Activated CD8-positive, alpha-beta T cell treated with anti-CD3 and anti-CD28 coated beads for 36 hours (primary cell): ENCODE data around the gene SLC26A1. TPM values are rescaled to one million over a fixed set of nuclear protein-coding genes. Genes with fewer than 3 reads are reported as not detected.

ENCODE experiments used
- ATAC-seq: fragments of 200-7000 bp; cut with Tn5 transposase; one replicate; pipeline ENCODE4 v1.10.0; 2021; ENCODE audit warnings: mild to moderate bottlenecking, moderate library complexity
- CTCF ChIA-PET: fragments of 350-600 bp; sonication (Branson Sonifier 250); formaldehyde crosslinking; loops from one replicate; lab custom pipeline; 2021; ENCODE audit warnings: antibody characterized with exemption; lab: Charles Lee
- POLR2A ChIA-PET: fragments of 350-600 bp; sonication (Branson Sonifier 250); formaldehyde crosslinking; loops from one replicate; lab custom pipeline; 2021; ENCODE audit warnings: antibody characterized with exemption; lab: Charles Lee
- DNase-seq: peaks from one replicate; pipeline ENCODE4 v3.0.0-alpha.2; 2020
- H3K27ac Mint-ChIP-seq: one replicate; pipeline ENCODE4 v1.8.0; 2021; ENCODE audit warnings: mild to moderate bottlenecking, mixed read lengths
- H3K27me3 Mint-ChIP-seq: one replicate; pipeline ENCODE4 v1.8.0; 2021; ENCODE audit warnings: mixed read lengths
- H3K36me3 Mint-ChIP-seq: one replicate; pipeline ENCODE4 v1.8.0; 2021; ENCODE audit warnings: low read depth, mixed read lengths
- H3K4me1 Mint-ChIP-seq: one replicate; pipeline ENCODE4 v1.8.0; 2021; ENCODE audit warnings: low read depth, mixed read lengths
- H3K4me3 Mint-ChIP-seq: one replicate; pipeline ENCODE4 v1.8.0; 2021; ENCODE audit warnings: mild to moderate bottlenecking, moderate library complexity, mixed read lengths
- H3K9me3 Mint-ChIP-seq: one replicate; pipeline ENCODE4 v1.8.0; 2021; ENCODE audit warnings: mixed read lengths
- intact Hi-C: fragments of 100-400 bp; cut with micrococcal nuclease; formaldehyde crosslinking; loops from one replicate; pipeline ENCODE4 v1.10.0; 2022
- total RNA-seq, 2 experiments: library from RNA; stranded (reverse); gene quantifications; one replicate each; pipeline ENCODE4 v1.2.3, GENCODE V29; 2021
- TF ChIP-seq, protein P1 (sequence below): fragments of 200-600 bp; IDR thresholded peaks from one replicate; pipeline ENCODE4 v1.8.0; 2022; ENCODE audit warnings: antibody characterized with exemption, mild to moderate bottlenecking

SLC26A1 gene
- total RNA-seq, 2 experiments from 2014 or later = 0.27 TPM; not detected in 1

DNA sequence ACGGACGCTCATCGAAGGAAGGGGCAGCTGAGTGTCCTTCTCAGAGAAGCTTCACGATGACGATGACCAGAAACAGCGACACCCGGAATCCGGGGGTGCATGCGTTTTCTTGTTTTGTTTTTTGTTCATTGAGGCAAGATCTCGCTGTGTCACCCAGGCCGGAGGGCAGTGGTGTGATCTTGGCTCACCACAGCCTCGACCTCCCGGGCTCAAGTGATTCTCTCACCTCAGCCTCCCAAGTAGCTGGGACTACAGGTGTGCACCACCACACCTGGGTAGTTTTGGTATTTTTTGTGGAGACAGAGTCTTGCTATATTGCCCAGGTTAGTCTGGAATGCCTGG, 39.7 kb downstream of the SLC26A1 start:
- Mint-ChIP-seq H3K27ac (no peak overlapping the region), H3K36me3 (peaks cover 3% of the 10 kb centered on the region), H3K4me3 (no peak overlapping the region), H3K9me3 (no peaks in the 10 kb centered on the region), H3K27me3 (no peaks in the 10 kb centered on the region), H3K4me1 (no peaks in the 10 kb centered on the region)
- intact Hi-C loops = no loop called here
- CTCF ChIA-PET = no interaction called here
- TF ChIP-seq, protein P1, sequence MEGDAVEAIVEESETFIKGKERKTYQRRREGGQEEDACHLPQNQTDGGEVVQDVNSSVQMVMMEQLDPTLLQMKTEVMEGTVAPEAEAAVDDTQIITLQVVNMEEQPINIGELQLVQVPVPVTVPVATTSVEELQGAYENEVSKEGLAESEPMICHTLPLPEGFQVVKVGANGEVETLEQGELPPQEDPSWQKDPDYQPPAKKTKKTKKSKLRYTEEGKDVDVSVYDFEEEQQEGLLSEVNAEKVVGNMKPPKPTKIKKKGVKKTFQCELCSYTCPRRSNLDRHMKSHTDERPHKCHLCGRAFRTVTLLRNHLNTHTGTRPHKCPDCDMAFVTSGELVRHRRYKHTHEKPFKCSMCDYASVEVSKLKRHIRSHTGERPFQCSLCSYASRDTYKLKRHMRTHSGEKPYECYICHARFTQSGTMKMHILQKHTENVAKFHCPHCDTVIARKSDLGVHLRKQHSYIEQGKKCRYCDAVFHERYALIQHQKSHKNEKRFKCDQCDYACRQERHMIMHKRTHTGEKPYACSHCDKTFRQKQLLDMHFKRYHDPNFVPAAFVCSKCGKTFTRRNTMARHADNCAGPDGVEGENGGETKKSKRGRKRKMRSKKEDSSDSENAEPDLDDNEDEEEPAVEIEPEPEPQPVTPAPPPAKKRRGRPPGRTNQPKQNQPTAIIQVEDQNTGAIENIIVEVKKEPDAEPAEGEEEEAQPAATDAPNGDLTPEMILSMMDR = no peak
- no peak for ATAC-seq
- POLR2A ChIA-PET = interaction anchor here (1.9 kb wide), 1 partner anchor 21 kb away, joined by 4 read pairs; the partner anchor contains the start of genes GAK and TMEM175
- no peak for DNase-seq

DNA sequence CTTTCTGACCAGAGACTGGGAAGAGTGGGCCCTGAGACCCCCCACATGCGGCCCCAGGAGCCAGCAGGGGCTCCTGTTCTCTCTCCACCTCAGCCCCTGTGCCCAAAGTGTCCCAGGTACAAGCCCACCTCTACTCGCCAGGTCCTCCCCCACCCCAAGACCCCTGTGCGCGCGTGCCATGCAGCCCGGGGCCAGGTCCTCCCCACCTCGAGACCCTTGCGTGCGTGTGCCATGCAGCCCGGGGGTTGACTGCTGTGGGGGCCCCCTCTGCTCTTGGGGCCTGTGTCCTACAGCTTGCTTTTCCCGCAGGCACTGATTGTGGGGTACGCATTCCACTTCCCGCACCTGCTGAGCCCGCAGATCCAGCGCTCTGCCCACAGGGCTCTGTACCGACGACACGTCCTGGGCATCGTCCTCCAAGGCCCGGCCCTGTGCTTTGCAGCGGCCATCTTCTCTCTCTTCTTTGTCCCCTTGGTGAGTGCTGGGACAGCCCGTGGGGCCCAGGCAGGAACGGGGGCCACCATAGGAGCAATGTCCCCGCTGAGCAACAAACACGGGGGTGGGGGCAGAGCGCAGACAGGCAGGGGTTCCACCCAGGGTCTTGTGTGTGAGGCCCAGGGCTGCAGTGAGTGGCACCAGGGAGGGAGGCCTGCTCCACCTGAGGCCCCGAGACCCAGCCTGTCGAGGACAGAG, 40.2 kb downstream of the SLC26A1 start:
- no peak for ATAC-seq
- CTCF ChIA-PET = no interaction called here
- H3K27ac Mint-ChIP-seq = no peak overlapping the region

DNA sequence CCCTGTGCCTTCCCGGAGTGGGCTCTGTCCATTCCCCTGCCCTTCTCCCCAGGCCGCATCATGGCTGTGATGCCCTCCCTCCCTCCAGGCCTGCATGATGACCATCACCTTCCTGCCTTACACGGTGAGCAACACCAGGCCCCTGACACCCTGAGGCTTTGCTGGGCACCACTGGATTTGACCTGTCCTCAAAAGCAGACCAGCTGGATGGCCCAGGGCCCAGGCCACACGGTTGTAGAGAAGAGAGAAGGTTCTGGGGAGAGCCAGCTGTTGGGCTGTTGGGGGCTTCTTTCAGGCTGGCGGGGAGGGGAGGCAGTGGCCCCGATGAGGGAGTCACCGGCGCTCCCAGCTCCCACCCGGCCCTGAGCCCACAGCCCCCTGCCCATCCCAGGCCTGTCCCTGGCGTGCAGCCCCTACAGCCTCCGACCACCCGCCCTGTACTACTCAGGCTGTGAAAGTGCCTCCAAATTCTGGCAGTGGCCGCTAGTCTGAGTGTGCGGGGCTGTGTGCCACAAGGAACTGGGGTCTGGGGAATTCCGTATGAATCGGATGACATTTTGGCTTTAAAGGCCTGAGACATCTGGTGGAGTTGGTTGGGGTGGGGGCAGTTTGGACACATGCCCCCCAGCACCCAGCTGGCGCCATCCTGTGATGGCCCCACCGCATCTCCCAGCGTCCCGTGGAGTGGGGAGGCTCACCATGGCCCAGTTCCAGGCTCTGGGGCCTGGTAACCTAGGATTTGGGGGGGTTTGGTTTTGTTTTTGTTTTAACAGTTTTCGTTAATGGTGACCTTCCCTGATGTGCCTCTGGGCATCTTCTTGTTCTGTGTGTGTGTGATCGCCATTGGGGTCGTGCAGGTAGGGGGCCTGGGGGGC, 41.4 kb downstream of the SLC26A1 start:
- Mint-ChIP-seq H3K27ac (no peak overlapping the region), H3K36me3 (peaks cover 3% of the 10 kb centered on the region), H3K9me3 (no peaks in the 10 kb centered on the region), H3K4me1 (no peaks in the 10 kb centered on the region), H3K27me3 (no peaks in the 10 kb centered on the region), H3K4me3 (no peak overlapping the region)
- TF ChIP-seq, protein P1 = no peak
- ATAC-seq = no peak
- DNase-seq = no peak
- ChIA-PET CTCF (no interaction called here), POLR2A (no interaction called here)
- intact Hi-C loops = no loop called here

More for the DNA sequence above, 40.2 kb downstream of the SLC26A1 start:
- intact Hi-C loops = no loop called here
- Mint-ChIP-seq H3K4me3 (no peak overlapping the region), H3K4me1 (no peaks in the 10 kb centered on the region), H3K9me3 (no peaks in the 10 kb centered on the region), H3K27me3 (no peaks in the 10 kb centered on the region), H3K36me3 (peaks cover 3% of the 10 kb centered on the region)
- TF ChIP-seq, protein P1 = no peak
- no peak for DNase-seq
- POLR2A ChIA-PET = interaction anchor here (1.9 kb wide), 1 partner anchor 21 kb away, joined by 4 read pairs; the partner anchor contains the start of genes GAK and TMEM175

DNA sequence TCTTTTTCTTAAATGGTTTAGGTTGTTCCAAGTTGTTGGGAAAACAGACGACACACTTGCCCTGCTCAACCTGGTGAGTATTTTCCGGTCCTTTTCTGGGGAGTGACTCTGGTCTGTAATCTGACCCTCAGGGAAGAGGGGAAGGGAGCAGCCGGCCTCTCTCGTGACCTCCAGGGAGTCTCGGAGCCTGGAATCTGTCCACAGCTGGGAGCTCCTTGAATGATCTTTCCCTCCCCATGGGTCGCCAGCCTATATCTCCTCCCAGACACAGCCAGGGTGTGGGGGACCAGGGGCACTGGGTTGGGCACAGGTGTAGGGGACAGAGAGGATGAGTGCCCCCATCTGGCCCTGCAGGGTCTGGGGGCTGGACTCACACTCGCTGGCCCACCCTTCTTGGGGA, 42.0 kb downstream of the SLC26A1 start:
- POLR2A ChIA-PET = no interaction called here
- H3K4me3 Mint-ChIP-seq = no peak overlapping the region
- CTCF ChIA-PET = no interaction called here

More for the DNA sequence above, 42.0 kb downstream of the SLC26A1 start:
- ATAC-seq = no peak
- TF ChIP-seq, protein P1 = no peak
- H3K27ac Mint-ChIP-seq = no peak overlapping the region
- intact Hi-C loops = no loop called here
- no peak for DNase-seq
- no peaks in the 10 kb centered on the region for H3K9me3 Mint-ChIP-seq
- H3K4me1 Mint-ChIP-seq = no peaks in the 10 kb centered on the region
- no peaks in the 10 kb centered on the region for H3K27me3 Mint-ChIP-seq
- H3K36me3 Mint-ChIP-seq = peaks cover 3% of the 10 kb centered on the region
